CD14-positive monocyte (primary cell): ENCODE results near the gene ZXDC. TPM values are rescaled to one million over a fixed set of nuclear protein-coding genes. Genes with fewer than 3 reads are reported as not detected.

Experiments
- DNase-seq, 3 donors: peaks; one replicate each; pipeline ENCODE4 v3.0.0-alpha.2; 2011 to 2022
- H2AFZ ChIP-seq: 2 replicates; pipeline ENCODE4 v1.6.0; 2012; ENCODE audit warnings: mild to moderate bottlenecking, low read depth, low read length, inconsistent platforms; ENCODE audit not compliant: insufficient read depth, poor library complexity, severe bottlenecking
- H3K27ac ChIP-seq, 2 donors: 1 replicate in 1 of 2; 2 replicates in 1 of 2; pipeline ENCODE4 v1.5.1; 2012 to 2013; ENCODE audit warnings: low read length in 2 of 2, control low read depth in 1 of 2, inconsistent platforms in 1 of 2, low read depth in 1 of 2, mild to moderate bottlenecking in 1 of 2
- H3K27me3 ChIP-seq, 2 donors: one replicate each; pipeline versions ENCODE4 v1.6.0 to v1.6.1; 2011 to 2013; ENCODE audit warnings: low read length in 2 of 2; ENCODE audit not compliant: control insufficient read depth in 2 of 2, insufficient read depth in 2 of 2
- H3K36me3 ChIP-seq, 2 donors: replicated peaks in 1 of 2; 1 replicate in 1 of 2; 2 replicates in 1 of 2; pipeline versions ENCODE4 v1.5.1 to v1.6.1; 2012 to 2013; ENCODE audit warnings: low read length in 2 of 2, control low read depth in 1 of 2, inconsistent platforms in 1 of 2, mild to moderate bottlenecking in 1 of 2; ENCODE audit not compliant: insufficient read depth in 2 of 2, control insufficient read depth in 1 of 2
- H3K4me1 ChIP-seq, 2 donors: 1 replicate in 1 of 2; 2 replicates in 1 of 2; pipeline versions ENCODE4 v1.5.1 to v1.6.1; 2012 to 2013; ENCODE audit warnings: low read length in 2 of 2, control low read depth in 1 of 2, inconsistent platforms in 1 of 2, mild to moderate bottlenecking in 1 of 2, moderate library complexity in 1 of 2; ENCODE audit not compliant: insufficient read depth in 2 of 2, control insufficient read depth in 1 of 2
- H3K4me2 ChIP-seq: replicated peaks from 2 replicates; pipeline ENCODE3; 2012; ENCODE audit warnings: low read length, moderate library complexity, mild to moderate bottlenecking; ENCODE audit not compliant: poor library complexity, severe bottlenecking; ENCODE audit errors: extremely low read depth
- H3K4me3 ChIP-seq, 3 experiments: fragments of 200-600 bp in 1 of 3; sonication (generic) in 1 of 3; replicated peaks in 1 of 3; 1 replicate in 2 of 3; 2 replicates in 1 of 3; pipeline ENCODE4 v1.5.1; 2011 to 2013; ENCODE audit warnings: low read length in 3 of 3, mild to moderate bottlenecking in 3 of 3, control low read depth in 2 of 3, low read depth in 2 of 3, inconsistent platforms in 1 of 3, moderate library complexity in 1 of 3
- H3K79me2 ChIP-seq: 2 replicates; pipeline ENCODE4 v1.6.0; 2012; ENCODE audit warnings: mild to moderate bottlenecking, control low read depth, inconsistent platforms, low read length, moderate library complexity; ENCODE audit not compliant: insufficient read depth
- H3K9ac ChIP-seq: 2 replicates; pipeline ENCODE4 v1.6.0; 2017; ENCODE audit warnings: low read length, mild to moderate bottlenecking; ENCODE audit not compliant: insufficient read depth, poor library complexity, severe bottlenecking
- H3K9me3 ChIP-seq, 2 donors: replicated peaks in 1 of 2; 1 replicate in 1 of 2; 2 replicates in 1 of 2; pipeline versions ENCODE4 v1.5.1 to v1.6.1; 2012 to 2013; ENCODE audit warnings: low read length in 2 of 2, control low read depth in 1 of 2; ENCODE audit not compliant: control insufficient read depth in 1 of 2, insufficient read depth in 1 of 2
- H4K20me1 ChIP-seq: 2 replicates; pipeline ENCODE4 v1.6.0; 2012; ENCODE audit warnings: mild to moderate bottlenecking, low read length, control low read depth, moderate library complexity; ENCODE audit not compliant: insufficient read depth
- H3K27ac Mint-ChIP-seq, 7 donors: one replicate each; pipeline ENCODE4 v1.8.0; 2020; ENCODE audit warnings: mild to moderate bottlenecking in 7 of 7, mixed read lengths in 7 of 7, moderate library complexity in 6 of 7, inconsistent platforms in 2 of 7
- H3K27me3 Mint-ChIP-seq, 3 donors: one replicate each; pipeline ENCODE4 v1.8.0; 2021 to 2022; ENCODE audit warnings: low read depth in 3 of 3, mild to moderate bottlenecking in 3 of 3, mixed read lengths in 3 of 3, moderate library complexity in 3 of 3, inconsistent platforms in 1 of 3
- H3K36me3 Mint-ChIP-seq, 2 donors: one replicate each; pipeline ENCODE4 v1.8.0; 2020; ENCODE audit warnings: mixed read lengths in 2 of 2, inconsistent platforms in 1 of 2, mild to moderate bottlenecking in 1 of 2
- H3K4me1 Mint-ChIP-seq: one replicate; pipeline ENCODE4 v1.8.0; 2020; ENCODE audit warnings: mild to moderate bottlenecking, mixed read lengths
- H3K4me3 Mint-ChIP-seq, 2 donors: one replicate each; pipeline ENCODE4 v1.8.0; 2020; ENCODE audit warnings: mild to moderate bottlenecking in 2 of 2, mixed read lengths in 2 of 2, moderate library complexity in 1 of 2
- H3K9me3 Mint-ChIP-seq, 7 donors: one replicate each; pipeline ENCODE4 v1.8.0; 2020 to 2022; ENCODE audit warnings: mixed read lengths in 7 of 7, mild to moderate bottlenecking in 6 of 7, moderate library complexity in 6 of 7, inconsistent platforms in 2 of 7
- CTCF ChIP-seq: fragments of 200-600 bp; IDR thresholded peaks from one replicate; pipeline ENCODE4 v1.8.0; 2022; ENCODE audit warnings: antibody characterized with exemption, mild to moderate bottlenecking
- WGBS: methylation state at CpG from one replicate; pipeline ENCODE4 v1.1.5; 2013; ENCODE audit warnings: missing lambda C conversion rate; ENCODE audit not compliant: insufficient coverage; 5-methylcytosine and 5-hydroxymethylcytosine counted together
- intact Hi-C, 2 donors: fragments of 100-400 bp; cut with micrococcal nuclease; formaldehyde crosslinking; loops; one replicate each; pipeline versions ENCODE4 v1.15.0 to v1.15.1; 2023
- polyA plus RNA-seq, 3 donors: library from polyadenylated mRNA; depleted of rRNA in 1 of 3; unstranded in 2 of 3; stranded (reverse) in 1 of 3; fragments of 300-500 nt in 2 of 3; fragments of >200 nt in 1 of 3; fragmentation: Illumina TruSeq in 2 of 3; gene quantifications; 1 replicate in 2 of 3; 2 replicates in 1 of 3; pipeline ENCODE4 v1.2.3, GENCODE V29; 2012 to 2021

Gene ZXDC
- polyA plus RNA-seq, 3 donors: 6.3 to 44.8 (median 9.7) TPM

GRCh38 chr3:126498929-126499328 lies 23.2 kb upstream of the ZXDC start:
- Mint-ChIP-seq H3K4me3 (no peak overlapping the region), H3K9me3 (no peaks in the 10 kb centered on the region), H3K36me3 (no peaks in the 10 kb centered on the region), H3K27me3 (peaks cover 0 to 4% (median 4%) of the 10 kb centered on the region in 3 donors), H3K4me1 (peaks cover 3% of the 10 kb centered on the region), H3K27ac (no peak overlapping the region)
- no peak for TF ChIP-seq CTCF
- DNase-seq: no peak
- Histone ChIP-seq H3K4me2 (no peak overlapping the region), H4K20me1 (no peaks in the 10 kb centered on the region), H3K27ac (no peak overlapping the region), H3K79me2 (no peaks in the 10 kb centered on the region), H2AFZ (no peak overlapping the region), H3K9me3 (no peaks in the 10 kb centered on the region), H3K27me3 (no peaks in the 10 kb centered on the region), H3K36me3 (no peaks in the 10 kb centered on the region), H3K4me3 (no peak overlapping the region), H3K9ac (no peak overlapping the region), H3K4me1 (no peaks in the 10 kb centered on the region)
- 54% methylated on average over 8 of the region's 10 CpGs for WGBS
- intact Hi-C loops: no loop called here

GRCh38 chr3:126498461-126498860 lies 22.8 kb upstream of the ZXDC start:
- no peak overlapping the region for H3K4me2 ChIP-seq
- no peak overlapping the region for H3K4me3 Mint-ChIP-seq
- H3K4me1 ChIP-seq: no peaks in the 10 kb centered on the region
- H3K9me3 ChIP-seq: no peaks in the 10 kb centered on the region
- no peak for TF ChIP-seq CTCF
- intact Hi-C loops: no loop called here
- no peaks in the 10 kb centered on the region for H4K20me1 ChIP-seq
- H3K27ac Mint-ChIP-seq: no peak overlapping the region
- no peak overlapping the region for H3K9ac ChIP-seq
- no peak overlapping the region for H3K4me3 ChIP-seq
- H3K79me2 ChIP-seq: no peaks in the 10 kb centered on the region
- peaks cover 0 to 4% (median 4%) of the 10 kb centered on the region in 3 donors for H3K27me3 Mint-ChIP-seq
- H3K27ac ChIP-seq: no peak overlapping the region
- no peak for DNase-seq
- peaks cover 3% of the 10 kb centered on the region for H3K4me1 Mint-ChIP-seq
- no peak overlapping the region for H2AFZ ChIP-seq
- no peaks in the 10 kb centered on the region for H3K9me3 Mint-ChIP-seq
- WGBS: 94% methylated on average over 4 of the region's 4 CpGs
- H3K27me3 ChIP-seq: no peaks in the 10 kb centered on the region
- H3K36me3 Mint-ChIP-seq: no peaks in the 10 kb centered on the region
- no peaks in the 10 kb centered on the region for H3K36me3 ChIP-seq
